HEK293 (cell line): Measurements from ENCODE around the gene USE1.

Experiments
- CTCF ChIA-PET: fragments of 350-600 bp; formaldehyde crosslinking; extraction: SDS; loops from one replicate; lab custom pipeline; 2021; ENCODE audit warnings: antibody characterized with exemption; lab: Yijun Ruan, JAX
- POLR2A ChIA-PET: fragments of 300-600 bp; formaldehyde crosslinking; extraction: SDS; loops from one replicate; lab custom pipeline; 2020; ENCODE audit warnings: antibody characterized with exemption, inconsistent platforms; lab: Yijun Ruan, JAX
- H3K27ac ChIP-seq: fragments of 200-500 bp; sonication (Bioruptor generic); 2 replicates; pipeline ENCODE4 v1.5.1; 2014; ENCODE audit warnings: low read depth, low read length, control low read depth, inconsistent platforms; ENCODE audit errors: extremely low read depth
- H3K36me3 ChIP-seq, 2 experiments: fragments of 200-500 bp in 1 of 2; sonication (Bioruptor generic) in 1 of 2; 1 replicate in 1 of 2; 2 replicates in 1 of 2; pipeline ENCODE4 v1.5.1; 2014 to 2017; ENCODE audit warnings: inconsistent platforms in 2 of 2, low read length in 2 of 2; ENCODE audit not compliant: control insufficient read depth in 2 of 2, insufficient read depth in 1 of 2
- H3K4me1 ChIP-seq: fragments of 200-500 bp; sonication (Bioruptor generic); 2 replicates; pipeline ENCODE4 v1.5.1; 2014; ENCODE audit warnings: mild to moderate bottlenecking, low read length, inconsistent platforms; ENCODE audit not compliant: control insufficient read depth, insufficient read depth
- H3K4me3 ChIP-seq: 2 replicates; pipeline ENCODE4 v1.5.1; 2011; ENCODE audit warnings: low read depth, mild to moderate bottlenecking, control low read depth, low read length, moderate library complexity
- H3K9me3 ChIP-seq: fragments of 200-500 bp; sonication (Bioruptor generic); 2 replicates; pipeline ENCODE4 v1.5.1; 2014; ENCODE audit warnings: low read depth, low read length, inconsistent platforms; ENCODE audit not compliant: control insufficient read depth, insufficient read depth
- EGR2 ChIP-seq: fragments of 450-650 bp; formaldehyde crosslinking; IDR thresholded peaks from 2 replicates; pipeline ENCODE4 v1.5.1; 2016; ENCODE audit warnings: low read depth, missing biosample characterization, missing genetic modification characterization
- HOXD13 ChIP-seq: sonication (generic); formaldehyde crosslinking; IDR thresholded peaks from 2 replicates; pipeline ENCODE4 v1.8.0; 2022; ENCODE audit warnings: missing genetic modification reagents, borderline replicate concordance
- KLF1 ChIP-seq: fragments of 450-650 bp; formaldehyde crosslinking; IDR thresholded peaks from 2 replicates; pipeline ENCODE4 v1.5.1; 2016; ENCODE audit warnings: missing biosample characterization, missing genetic modification characterization
- KLF10 ChIP-seq: fragments of 450-650 bp; IDR thresholded peaks from 2 replicates; pipeline ENCODE4 v1.5.1; 2018; ENCODE audit warnings: missing biosample characterization, mild to moderate bottlenecking, missing genetic modification characterization
- KLF16 ChIP-seq: fragments of 450-650 bp; formaldehyde crosslinking; IDR thresholded peaks from 2 replicates; pipeline ENCODE4 v1.5.1; 2017; ENCODE audit warnings: missing biosample characterization, missing genetic modification characterization
- KLF7 ChIP-seq: fragments of 450-650 bp; formaldehyde crosslinking; IDR thresholded peaks from 2 replicates; pipeline ENCODE4 v1.5.1; 2016; ENCODE audit warnings: missing biosample characterization, missing genetic modification characterization, borderline replicate concordance
- KLF8 ChIP-seq: fragments of 450-650 bp; formaldehyde crosslinking; IDR thresholded peaks from 2 replicates; pipeline ENCODE4 v1.5.1; 2016; ENCODE audit warnings: missing biosample characterization, missing genetic modification characterization
- KLF9 ChIP-seq: fragments of 450-650 bp; formaldehyde crosslinking; IDR thresholded peaks from 2 replicates; pipeline ENCODE4 v1.5.1; 2016; ENCODE audit warnings: missing biosample characterization, missing genetic modification characterization, low read depth
- RBAK ChIP-seq: fragments of 450-650 bp; formaldehyde crosslinking; IDR thresholded peaks from 2 replicates; pipeline ENCODE4 v1.5.1; 2016; ENCODE audit warnings: missing biosample characterization, missing genetic modification characterization
- SCRT2 ChIP-seq: fragments of 450-650 bp; formaldehyde crosslinking; IDR thresholded peaks from 2 replicates; pipeline ENCODE4 v1.5.1; 2016; ENCODE audit warnings: missing biosample characterization, missing genetic modification characterization
- SP3 ChIP-seq: fragments of 450-650 bp; formaldehyde crosslinking; IDR thresholded peaks from 2 replicates; pipeline ENCODE4 v1.5.1; 2016; ENCODE audit warnings: missing biosample characterization, missing genetic modification characterization
- ZBTB20 ChIP-seq: fragments of 450-650 bp; formaldehyde crosslinking; IDR thresholded peaks from 2 replicates; pipeline ENCODE4 v1.5.1; 2016; ENCODE audit warnings: missing biosample characterization, missing genetic modification characterization
- ZFHX2 ChIP-seq: fragments of 450-650 bp; formaldehyde crosslinking; conservative IDR thresholded peaks from 2 replicates; pipeline ENCODE4 v1.5.1; 2016; ENCODE audit warnings: missing biosample characterization, missing genetic modification characterization
- ZFP37 ChIP-seq: fragments of 450-650 bp; formaldehyde crosslinking; IDR thresholded peaks from 2 replicates; pipeline ENCODE4 v1.5.1; 2016; ENCODE audit warnings: missing biosample characterization, missing genetic modification characterization
- ZNF121 ChIP-seq: fragments of 450-650 bp; formaldehyde crosslinking; IDR thresholded peaks from 2 replicates; pipeline ENCODE4 v1.5.1; 2016; ENCODE audit warnings: missing biosample characterization, missing genetic modification characterization
- ZNF239 ChIP-seq: fragments of 450-650 bp; formaldehyde crosslinking; IDR thresholded peaks from 2 replicates; pipeline ENCODE4 v1.5.1; 2016; ENCODE audit warnings: missing biosample characterization, missing genetic modification characterization
- ZNF571 ChIP-seq: fragments of 450-650 bp; formaldehyde crosslinking; IDR thresholded peaks from 2 replicates; pipeline ENCODE4 v1.5.0; 2017; ENCODE audit warnings: missing biosample characterization, missing genetic modification characterization
- ZNF585B ChIP-seq: fragments of 450-650 bp; formaldehyde crosslinking; IDR thresholded peaks from 2 replicates; pipeline ENCODE4 v1.5.1; 2016; ENCODE audit warnings: missing biosample characterization, missing genetic modification characterization
- ZNF629 ChIP-seq: fragments of 450-650 bp; formaldehyde crosslinking; IDR thresholded peaks from 2 replicates; pipeline ENCODE4 v1.5.1; 2017; ENCODE audit warnings: missing biosample characterization, missing genetic modification characterization
- ZNF664 ChIP-seq: fragments of 450-650 bp; formaldehyde crosslinking; IDR thresholded peaks from 2 replicates; pipeline ENCODE4 v1.5.1; 2016; ENCODE audit warnings: missing biosample characterization, missing genetic modification characterization
- ZNF677 ChIP-seq: fragments of 450-650 bp; IDR thresholded peaks from 2 replicates; pipeline ENCODE4 v1.5.0; 2018; ENCODE audit warnings: missing biosample characterization, mild to moderate bottlenecking, missing genetic modification characterization, moderate library complexity
- ZNF701 ChIP-seq: fragments of 450-650 bp; formaldehyde crosslinking; IDR thresholded peaks from 2 replicates; pipeline ENCODE4 v1.5.1; 2016; ENCODE audit warnings: missing biosample characterization, missing genetic modification characterization
- TF ChIP-seq, protein P1 (sequence below): fragments of 450-650 bp; formaldehyde crosslinking; IDR thresholded peaks from 2 replicates; pipeline ENCODE4 v1.5.1; 2017; ENCODE audit warnings: missing biosample characterization, missing genetic modification characterization
- TF ChIP-seq, protein P2 (sequence below): fragments of 450-650 bp; formaldehyde crosslinking; IDR thresholded peaks from 2 replicates; pipeline ENCODE4 v1.5.1; 2016; ENCODE audit warnings: missing biosample characterization, missing genetic modification characterization
- TF ChIP-seq, protein P3 (sequence below): fragments of 450-650 bp; formaldehyde crosslinking; optimal IDR thresholded peaks from 2 replicates; pipeline ENCODE3; 2016; ENCODE audit warnings: missing biosample characterization, mild to moderate bottlenecking, missing genetic modification characterization

The USE1 gene

DNA sequence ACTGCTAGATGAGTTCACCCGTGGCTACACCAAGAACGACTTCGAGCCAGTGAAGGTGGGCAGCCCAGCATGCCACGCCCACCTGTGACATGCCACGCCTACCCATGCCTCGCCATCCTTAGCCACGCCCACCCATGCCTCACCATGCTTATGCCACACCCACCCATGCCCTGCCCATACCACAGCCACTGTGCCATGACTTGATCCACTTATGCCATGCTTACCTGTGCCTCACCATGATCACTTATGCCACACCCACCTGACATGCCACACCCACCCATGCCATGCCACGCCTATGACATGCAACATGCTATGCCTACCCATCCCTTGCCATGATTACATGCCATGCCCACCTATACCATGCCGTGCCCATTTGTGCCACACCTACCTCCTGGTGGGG lies 12.9 kb upstream of the USE1 start:
- H3K9me3 ChIP-seq = no peaks in the 10 kb centered on the region
- H3K4me1 ChIP-seq = no peaks in the 10 kb centered on the region
- peaks cover 4 to 52% of the 10 kb centered on the region in 2 experiments; a peak in 2 of 3 replicates for H3K36me3 ChIP-seq
- no peak overlapping the region for H3K27ac ChIP-seq
- TF ChIP-seq ZNF701 (tag by site-specific recombination) (no peak), ZFHX2 (tag by site-specific recombination) (peak; percentile 39), ZNF239 (tag by site-specific recombination) (no peak), KLF9 (tag by site-specific recombination) (peak; percentile 100), EGR2 (tag by site-specific recombination) (peak; percentile 44), KLF8 (tag by site-specific recombination) (peak; percentile 100), ZNF571 (tag by site-specific recombination) (no peak), KLF16 (tag by site-specific recombination) (peak; percentile 91), KLF10 (tag by site-specific recombination) (peak; percentile 67; the same call in 1 of the 2 replicates), ZNF629 (tag by site-specific recombination) (no peak), ZNF585B (tag by site-specific recombination) (no peak), KLF1 (peak; percentile 97), ZNF121 (tag by site-specific recombination) (no peak), SP3 (tag by site-specific recombination) (0 out of 2 replicates have a peak, but pooled peaks have one; percentile 40), SCRT2 (peak; percentile 53), ZNF677 (tag by site-specific recombination) (no peak), RBAK (tag by site-specific recombination) (no peak), HOXD13 (CRISPR knock-in tag) (no peak)
- TF ChIP-seq, protein P1, sequence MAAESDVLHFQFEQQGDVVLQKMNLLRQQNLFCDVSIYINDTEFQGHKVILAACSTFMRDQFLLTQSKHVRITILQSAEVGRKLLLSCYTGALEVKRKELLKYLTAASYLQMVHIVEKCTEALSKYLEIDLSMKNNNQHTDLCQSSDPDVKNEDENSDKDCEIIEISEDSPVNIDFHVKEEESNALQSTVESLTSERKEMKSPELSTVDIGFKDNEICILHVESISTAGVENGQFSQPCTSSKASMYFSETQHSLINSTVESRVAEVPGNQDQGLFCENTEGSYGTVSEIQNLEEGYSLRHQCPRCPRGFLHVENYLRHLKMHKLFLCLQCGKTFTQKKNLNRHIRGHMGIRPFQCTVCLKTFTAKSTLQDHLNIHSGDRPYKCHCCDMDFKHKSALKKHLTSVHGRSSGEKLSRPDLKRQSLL (tag by site-specific recombination) = no peak
- TF ChIP-seq, protein P2, sequence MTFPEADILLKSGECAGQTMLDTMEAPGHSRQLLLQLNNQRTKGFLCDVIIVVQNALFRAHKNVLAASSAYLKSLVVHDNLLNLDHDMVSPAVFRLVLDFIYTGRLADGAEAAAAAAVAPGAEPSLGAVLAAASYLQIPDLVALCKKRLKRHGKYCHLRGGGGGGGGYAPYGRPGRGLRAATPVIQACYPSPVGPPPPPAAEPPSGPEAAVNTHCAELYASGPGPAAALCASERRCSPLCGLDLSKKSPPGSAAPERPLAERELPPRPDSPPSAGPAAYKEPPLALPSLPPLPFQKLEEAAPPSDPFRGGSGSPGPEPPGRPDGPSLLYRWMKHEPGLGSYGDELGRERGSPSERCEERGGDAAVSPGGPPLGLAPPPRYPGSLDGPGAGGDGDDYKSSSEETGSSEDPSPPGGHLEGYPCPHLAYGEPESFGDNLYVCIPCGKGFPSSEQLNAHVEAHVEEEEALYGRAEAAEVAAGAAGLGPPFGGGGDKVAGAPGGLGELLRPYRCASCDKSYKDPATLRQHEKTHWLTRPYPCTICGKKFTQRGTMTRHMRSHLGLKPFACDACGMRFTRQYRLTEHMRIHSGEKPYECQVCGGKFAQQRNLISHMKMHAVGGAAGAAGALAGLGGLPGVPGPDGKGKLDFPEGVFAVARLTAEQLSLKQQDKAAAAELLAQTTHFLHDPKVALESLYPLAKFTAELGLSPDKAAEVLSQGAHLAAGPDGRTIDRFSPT = peak; percentile 98
- no peak overlapping the region for H3K4me3 ChIP-seq
- POLR2A ChIA-PET = no interaction called here
- CTCF ChIA-PET = interaction anchor here (0.6 to 0.9 kb wide), 3 partner anchors 13 to 76 kb away, joined by 3 to 4 read pairs (median 3); partner anchors contain the start of gene USE1

DNA sequence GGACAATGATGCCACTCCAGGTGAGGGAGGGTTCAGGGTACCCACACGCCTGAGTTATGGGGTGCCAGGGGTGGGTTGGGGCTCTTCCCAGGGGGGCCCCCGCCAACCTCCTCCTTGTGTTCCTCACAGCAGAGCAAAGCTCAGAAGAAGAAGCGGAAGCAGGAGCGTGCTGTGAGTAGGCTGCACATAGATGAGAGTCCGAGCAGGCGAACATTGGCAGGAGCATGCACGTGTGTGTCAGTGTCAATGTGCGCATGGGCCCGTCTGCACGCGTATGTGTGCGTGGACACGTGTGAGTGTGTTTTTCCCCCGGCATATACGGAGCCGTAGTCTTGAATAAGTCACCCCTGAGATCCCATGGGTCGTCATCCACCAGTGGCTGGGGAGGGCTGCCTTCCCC lies 12.4 kb upstream of the USE1 start:
- H3K4me3 ChIP-seq = no peak overlapping the region
- no peak overlapping the region for H3K27ac ChIP-seq
- no peaks in the 10 kb centered on the region for H3K4me1 ChIP-seq
- H3K36me3 ChIP-seq = peaks cover 4 to 48% of the 10 kb centered on the region in 2 experiments; a peak in 2 of 3 replicates
- H3K9me3 ChIP-seq = no peaks in the 10 kb centered on the region
- TF ChIP-seq ZFP37 (tag by site-specific recombination) (no peak), ZBTB20 (tag by site-specific recombination) (no peak), KLF7 (tag by site-specific recombination) (no peak), ZNF664 (tag by site-specific recombination) (no peak)
- TF ChIP-seq, protein P3, sequence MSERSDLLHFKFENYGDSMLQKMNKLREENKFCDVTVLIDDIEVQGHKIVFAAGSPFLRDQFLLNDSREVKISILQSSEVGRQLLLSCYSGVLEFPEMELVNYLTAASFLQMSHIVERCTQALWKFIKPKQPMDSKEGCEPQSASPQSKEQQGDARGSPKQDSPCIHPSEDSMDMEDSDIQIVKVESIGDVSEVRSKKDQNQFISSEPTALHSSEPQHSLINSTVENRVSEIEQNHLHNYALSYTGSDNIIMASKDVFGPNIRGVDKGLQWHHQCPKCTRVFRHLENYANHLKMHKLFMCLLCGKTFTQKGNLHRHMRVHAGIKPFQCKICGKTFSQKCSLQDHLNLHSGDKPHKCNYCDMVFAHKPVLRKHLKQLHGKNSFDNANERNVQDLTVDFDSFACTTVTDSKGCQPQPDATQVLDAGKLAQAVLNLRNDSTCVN = no peak
- POLR2A ChIA-PET = no interaction called here
- CTCF ChIA-PET = interaction anchor here (0.6 to 0.9 kb wide), 3 partner anchors 12 to 76 kb away, joined by 3 to 4 read pairs (median 3); partner anchors contain the start of gene USE1
